Testis (tissue), 3 donors: ENCODE results near the gene RIN2. TPM values are rescaled to one million over a fixed set of nuclear protein-coding genes. Genes with fewer than 3 reads are reported as not detected.

ENCODE experiments used
- DNase-seq: peaks from one replicate; pipeline ENCODE4 v3.0.0-alpha.2; 2019
- H3K27ac ChIP-seq, 2 donors: fragments of 200-600 bp; sonication (generic); one replicate each; pipeline ENCODE4 v1.5.1; 2019
- H3K27me3 ChIP-seq: fragments of 200-600 bp; sonication (generic); one replicate; pipeline ENCODE4 v1.5.1; 2019
- H3K36me3 ChIP-seq: fragments of 200-600 bp; sonication (generic); one replicate; pipeline ENCODE4 v1.5.1; 2017; ENCODE audit warnings: low read depth; ENCODE audit errors: missing control alignments
- H3K4me1 ChIP-seq: fragments of 200-600 bp; sonication (generic); one replicate; pipeline ENCODE4 v1.5.1; 2019
- H3K4me3 ChIP-seq, 2 donors: fragments of 200-600 bp; sonication (generic); one replicate each; pipeline ENCODE4 v1.5.1; 2017 to 2019
- H3K9me3 ChIP-seq: fragments of 200-600 bp; sonication (generic); one replicate; pipeline ENCODE4 v1.5.1; 2017
- CTCF ChIP-seq, 3 experiments: fragments of 450-650 bp in 2 of 3; fragments of 200-600 bp in 1 of 3; sonication (generic) in 1 of 3; IDR thresholded peaks; one replicate each; pipeline ENCODE4 v1.5.1; 2016 to 2019; ENCODE audit warnings: antibody characterized with exemption in 3 of 3, mild to moderate bottlenecking in 2 of 3, moderate library complexity in 1 of 3
- POLR2A ChIP-seq: fragments of 450-650 bp; IDR thresholded peaks from one replicate; pipeline ENCODE4 v1.6.1; 2017; ENCODE audit warnings: antibody characterized with exemption, mild to moderate bottlenecking, moderate library complexity
- WGBS, 2 donors: methylation state at CpG; one replicate each; pipeline ENCODE4 v1.1.5; 2018; 5-methylcytosine and 5-hydroxymethylcytosine counted together
- intact Hi-C: fragments of 100-400 bp; cut with DNase I; formaldehyde crosslinking; loops from one replicate; pipeline ENCODE4 v1.15.1; 2023; ENCODE audit warnings: low total_unique reads
- polyA plus RNA-seq: library from polyadenylated mRNA; stranded (reverse); fragments of 350-450 nt; fragmentation: Illumina TruSeq; extraction: RNeasy Lipid Tissue Mini Kit (QIAGEN cat#74804); gene quantifications from one replicate; pipeline ENCODE4 v1.2.3, GENCODE V29; 2014; ENCODE audit warnings: low read depth, low replicate concordance; ENCODE audit not compliant: insufficient read depth
- total RNA-seq, 2 donors: library from RNA; depleted of rRNA; stranded (reverse); fragments of >200 nt; gene quantifications; one replicate each; pipeline ENCODE4 v1.2.3, GENCODE V29; 2016

RIN2 gene
- total and polyA plus RNA-seq, 3 donors from 2014 or later: 9.1 to 29.2 (median 16.0) TPM

- TF ChIP-seq POLR2A: no peak
- TF ChIP-seq CTCF (IDR thresholded peaks at IDR 0.05): no peak
- Histone ChIP-seq H3K27ac (no peak overlapping the region), H3K4me1 (peaks cover 4% of the 10 kb centered on the region), H3K27me3 (no peaks in the 10 kb centered on the region), H3K36me3 (no peaks in the 10 kb centered on the region), H3K9me3 (no peaks in the 10 kb centered on the region), H3K4me3 (no peak overlapping the region)
- no peak for DNase-seq
- WGBS, 2 donors: 84 to 92% methylated on average over 4 of the region's 4 CpGs
- intact Hi-C loops: no loop called here
These were observed 45.3 kb upstream of the RIN2 start for GRCh38 chr20:19712721-19713260.

GRCh38 chr20:19713822-19714578 is 44.1 kb upstream of the RIN2 start:
- Histone ChIP-seq H3K4me1 (peaks cover 4% of the 10 kb centered on the region), H3K27ac (no peak overlapping the region), H3K4me3 (no peak overlapping the region), H3K36me3 (no peaks in the 10 kb centered on the region), H3K9me3 (no peaks in the 10 kb centered on the region), H3K27me3 (no peaks in the 10 kb centered on the region)
- WGBS, 2 donors: 93 to 96% methylated on average over 2 of the region's 2 CpGs
- no peak for TF ChIP-seq POLR2A
- TF ChIP-seq CTCF (IDR thresholded peaks at IDR 0.05): no peak
- intact Hi-C loops: no loop called here
- DNase-seq: no peak

- Histone ChIP-seq H3K36me3 (no peaks in the 10 kb centered on the region), H3K27me3 (no peaks in the 10 kb centered on the region), H3K4me3 (no peak overlapping the region), H3K27ac (no peak overlapping the region), H3K4me1 (peaks cover 4% of the 10 kb centered on the region), H3K9me3 (no peaks in the 10 kb centered on the region)
- 87 to 91% methylated on average over 1 of the region's 1 CpG for WGBS, 2 donors
- DNase-seq: no peak
- intact Hi-C loops: no loop called here
- TF ChIP-seq CTCF (IDR thresholded peaks at IDR 0.05) (no peak), POLR2A (no peak)
These were observed 43.5 kb upstream of the RIN2 start for GRCh38 chr20:19714579-19714840.

- Histone ChIP-seq H3K4me3 (no peak overlapping the region), H3K9me3 (no peaks in the 10 kb centered on the region), H3K27ac (no peak overlapping the region), H3K27me3 (no peaks in the 10 kb centered on the region), H3K36me3 (no peaks in the 10 kb centered on the region), H3K4me1 (no peaks in the 10 kb centered on the region)
- WGBS, 2 donors: 97% methylated on average over 3 of the region's 3 CpGs
- DNase-seq: no peak
- TF ChIP-seq CTCF (IDR thresholded peaks at IDR 0.05): no peak
- no peak for TF ChIP-seq POLR2A
- intact Hi-C loops: no loop called here
These were observed 42.1 kb upstream of the RIN2 start for GRCh38 chr20:19715986-19716385.

GRCh38 chr20:19718880-19719279 is 39.2 kb upstream of the RIN2 start:
- H3K27ac ChIP-seq: no peak overlapping the region
- H3K4me3 ChIP-seq: no peak overlapping the region
- WGBS, 2 donors: 84 to 88% methylated on average over 3 of the region's 3 CpGs
- no peaks in the 10 kb centered on the region for H3K9me3 ChIP-seq
- H3K36me3 ChIP-seq: no peaks in the 10 kb centered on the region
- H3K27me3 ChIP-seq: no peaks in the 10 kb centered on the region
- H3K4me1 ChIP-seq: no peaks in the 10 kb centered on the region
- DNase-seq: no peak
- intact Hi-C loops: no loop called here
- TF ChIP-seq POLR2A (no peak), CTCF (IDR thresholded peaks at IDR 0.05) (no peak)
